GM18498 (cell line): Measurements from ENCODE around the gene MDFI.

Experiments used
- ATAC-seq: cut with Tn5 transposase; IDR thresholded peaks from one replicate; pipeline ENCODE4 v1.9.1; 2021; ENCODE audit warnings: mild to moderate bottlenecking, moderate library complexity; ENCODE audit not compliant: unreplicated experiment

MDFI gene

GRCh38 chr6:41684311-41685180 lies 46.3 kb downstream of the MDFI start:
- ATAC-seq, result no peak

GRCh38 chr6:41685641-41686380 lies 47.5 kb downstream of the MDFI start:
- no peak for ATAC-seq

- ATAC-seq, result no peak
Measured at GRCh38 chr6:41687501-41688175, 49.4 kb downstream of the MDFI start.

GRCh38 chr6:41688256-41688965 lies 50.1 kb downstream of the MDFI start:
- no peak for ATAC-seq

- ATAC-seq, result no peak
Measured at GRCh38 chr6:41689171-41690008, 51.1 kb downstream of the MDFI start.

GRCh38 chr6:41690541-41691330 lies 52.5 kb downstream of the MDFI start:
- ATAC-seq, result no peak

- no peak for ATAC-seq
Measured at GRCh38 chr6:41691426-41692079, 53.3 kb downstream of the MDFI start.

GRCh38 chr6:41692080-41692675 lies 53.9 kb downstream of the MDFI start:
- no peak for ATAC-seq

- ATAC-seq, result no peak
Measured at GRCh38 chr6:41692730-41693129, 54.5 kb downstream of the MDFI start.

GRCh38 chr6:41693281-41694240 lies 55.3 kb downstream of the MDFI start:
- ATAC-seq, result no peak

- ATAC-seq, result no peak
Measured at GRCh38 chr6:41694815-41695526, 56.7 kb downstream of the MDFI start.

- ATAC-seq, result no peak
Measured at GRCh38 chr6:41695825-41696224, 57.6 kb downstream of the MDFI start.

- no peak for ATAC-seq
Measured at GRCh38 chr6:41696788-41697187, 58.5 kb downstream of the MDFI start.

GRCh38 chr6:41697861-41698781 lies 59.9 kb downstream of the MDFI start:
- ATAC-seq, result no peak

- no peak for ATAC-seq
Measured at GRCh38 chr6:41699063-41699462, 60.8 kb downstream of the MDFI start.
